Liver (tissue), 3 donors: Measurements from ENCODE around the gene AP5Z1.

Experiments used
- CTCF ChIP-seq: fragments of 150-350 bp; IDR thresholded peaks from 2 replicates; pipeline ENCODE4 v1.5.1; 2017; ENCODE audit warnings: improper control_type of control experiment, low read depth, low read length; ENCODE audit not compliant: missing input control
- GABPA ChIP-seq, 2 donors: IDR thresholded peaks in 1 of 2; conservative IDR thresholded peaks in 1 of 2; 2 replicates each; pipeline ENCODE4 v1.6.1; 2016; ENCODE audit warnings: antibody characterized with exemption in 2 of 2, mild to moderate bottlenecking in 1 of 2, moderate library complexity in 1 of 2
- JUND ChIP-seq, 2 donors: IDR thresholded peaks; 2 replicates each; pipeline ENCODE4 v1.6.1; 2016; ENCODE audit warnings: antibody characterized with exemption in 2 of 2
- REST ChIP-seq: IDR thresholded peaks from 2 replicates; pipeline ENCODE4 v1.6.1; 2016; ENCODE audit warnings: antibody characterized with exemption, mild to moderate bottlenecking
- TAF1 ChIP-seq: conservative IDR thresholded peaks from 2 replicates; pipeline ENCODE4 v1.6.1; 2016; ENCODE audit warnings: antibody characterized with exemption, mild to moderate bottlenecking
- TF ChIP-seq, protein P1 (sequence below): IDR thresholded peaks from 2 replicates; pipeline ENCODE4 v1.6.1; 2016; ENCODE audit warnings: antibody characterized with exemption
- TF ChIP-seq, protein P2 (sequence below): IDR thresholded peaks from 2 replicates; pipeline ENCODE4 v1.6.1; 2016; ENCODE audit warnings: antibody characterized with exemption
- donor health status: healthy.
- donor health status: healthy.

DNA sequence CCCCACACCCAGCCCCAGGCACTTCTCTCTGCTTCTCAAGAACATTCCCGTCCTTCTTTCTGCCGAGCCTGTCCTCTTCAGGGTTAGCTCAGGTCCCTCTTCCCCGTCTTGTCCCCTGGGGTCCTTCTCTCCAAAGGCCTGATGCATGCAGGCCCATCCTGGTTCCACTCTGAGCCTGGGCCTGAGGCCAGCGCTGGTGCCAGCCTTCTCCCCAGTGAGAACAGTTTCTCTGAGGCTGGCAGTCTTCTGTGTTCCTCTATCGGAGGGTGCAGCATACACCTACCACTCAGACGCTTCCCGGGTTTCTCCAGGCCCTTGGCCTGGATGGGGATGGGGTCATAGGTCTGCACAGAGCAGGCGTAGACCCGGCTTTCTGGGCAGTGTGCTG is 14.6 kb downstream of the AP5Z1 start:
- TF ChIP-seq GABPA (IDR thresholded peaks at IDR 0.05 in 1 of 2, conservative IDR thresholded peaks at IDR 0.05 in 1 of 2) (no peak), CTCF (no peak), REST (no peak), TAF1 (no peak), JUND (IDR thresholded peaks at IDR 0.05) (no peak)
- TF ChIP-seq, protein P1, sequence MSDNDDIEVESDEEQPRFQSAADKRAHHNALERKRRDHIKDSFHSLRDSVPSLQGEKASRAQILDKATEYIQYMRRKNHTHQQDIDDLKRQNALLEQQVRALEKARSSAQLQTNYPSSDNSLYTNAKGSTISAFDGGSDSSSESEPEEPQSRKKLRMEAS: no peak
- TF ChIP-seq, protein P2, sequence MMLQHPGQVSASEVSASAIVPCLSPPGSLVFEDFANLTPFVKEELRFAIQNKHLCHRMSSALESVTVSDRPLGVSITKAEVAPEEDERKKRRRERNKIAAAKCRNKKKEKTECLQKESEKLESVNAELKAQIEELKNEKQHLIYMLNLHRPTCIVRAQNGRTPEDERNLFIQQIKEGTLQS: no peak
